ENCODE measurements around the gene NPR2. TPM values are rescaled to one million over a fixed set of nuclear protein-coding genes. Genes with fewer than 3 reads are reported as not detected.

The NPR2 gene
- total RNA-seq, 1 donor from 2014 or later: 41.8 TPM

DNA sequence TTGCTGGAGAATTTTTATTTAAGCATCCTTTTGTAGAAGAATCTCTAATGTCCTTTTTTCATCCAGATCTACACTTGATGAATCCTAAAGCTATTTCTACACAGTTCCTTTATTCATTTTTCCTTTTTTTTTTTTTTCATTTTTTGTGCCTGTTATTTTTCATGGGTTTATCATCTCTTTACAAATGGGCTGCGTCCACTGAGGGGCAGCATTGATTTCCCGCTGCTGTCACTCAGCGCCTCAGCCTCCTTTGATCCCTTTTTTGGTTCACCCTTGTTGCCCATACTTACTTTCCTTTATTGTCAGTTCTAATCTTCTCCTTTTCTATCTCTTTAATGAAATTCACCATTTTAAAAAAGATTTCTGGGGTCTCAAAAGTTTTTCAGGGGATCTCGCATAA lies 31.6 kb upstream of the NPR2 start:
- DNase-seq (ENCODE audit: low spot score) (no peak), ATAC-seq (no peak)
- intact Hi-C loops (cut with DNase I): no loop called here

DNA sequence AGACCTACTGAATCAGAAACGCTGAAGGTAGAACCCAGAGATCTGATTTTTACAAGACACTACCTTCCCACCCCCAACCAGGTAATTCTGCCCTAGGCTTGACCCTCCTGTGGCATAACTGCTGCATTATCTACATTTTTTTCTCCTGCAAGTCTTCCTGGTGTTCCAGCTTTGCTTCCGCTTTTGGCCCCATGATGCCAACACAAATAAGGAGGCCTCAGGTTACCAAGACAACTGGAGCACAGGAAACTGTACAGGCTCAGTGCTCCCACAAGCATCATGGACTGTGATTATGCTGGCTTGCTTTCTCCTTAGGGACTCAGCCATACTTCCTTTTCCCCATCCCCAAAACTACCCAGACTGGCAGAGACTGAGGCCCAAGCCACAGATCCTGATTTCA lies 30.7 kb upstream of the NPR2 start:
- no peak for DNase-seq (ENCODE audit: low spot score)
- no peak for ATAC-seq
- intact Hi-C loops (cut with DNase I): no loop called here

DNA sequence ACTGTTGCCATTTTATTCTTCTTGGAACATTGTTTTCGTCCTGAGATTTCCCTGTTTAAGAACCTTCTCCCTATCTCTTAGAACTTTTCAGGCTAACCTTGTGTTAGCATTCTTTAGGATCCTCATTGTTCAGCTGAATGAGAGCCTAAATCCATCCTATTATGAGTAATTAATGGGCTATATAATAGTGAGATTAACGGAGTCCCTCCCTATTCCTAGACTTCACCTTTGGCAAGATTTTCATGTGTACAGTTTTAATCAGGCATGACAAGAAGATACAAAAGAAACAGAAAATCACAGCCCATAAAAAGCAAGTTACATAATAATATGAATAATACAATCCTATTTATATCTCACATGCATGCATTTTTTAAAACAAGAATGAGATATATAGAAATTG lies 28.2 kb upstream of the NPR2 start:
- DNase-seq (ENCODE audit: low spot score) (no peak), ATAC-seq (no peak)
- intact Hi-C loops (cut with DNase I): no loop called here

DNA sequence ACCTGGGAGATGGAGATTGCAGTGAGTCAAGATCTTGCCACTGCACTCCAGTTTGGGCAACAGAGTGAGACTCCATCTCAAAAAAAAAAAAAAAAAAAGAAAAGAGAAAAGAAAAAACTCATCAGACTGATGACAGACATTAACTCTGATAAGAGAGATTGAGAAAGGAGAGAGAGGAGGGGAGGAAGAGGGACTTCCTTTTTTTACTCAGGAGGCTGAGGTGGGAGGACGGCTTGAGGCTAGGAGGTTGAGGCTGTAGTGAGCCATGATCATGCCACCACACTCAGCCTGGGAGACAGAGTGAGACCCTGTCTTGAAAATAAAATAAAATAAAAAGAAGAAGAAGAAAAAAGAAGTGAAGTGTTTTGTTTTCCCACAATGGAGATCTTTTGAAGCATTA lies 27.6 kb upstream of the NPR2 start:
- DNase-seq (ENCODE audit: low spot score) (no peak), ATAC-seq (no peak)
- intact Hi-C loops (cut with DNase I): no loop called here

DNA sequence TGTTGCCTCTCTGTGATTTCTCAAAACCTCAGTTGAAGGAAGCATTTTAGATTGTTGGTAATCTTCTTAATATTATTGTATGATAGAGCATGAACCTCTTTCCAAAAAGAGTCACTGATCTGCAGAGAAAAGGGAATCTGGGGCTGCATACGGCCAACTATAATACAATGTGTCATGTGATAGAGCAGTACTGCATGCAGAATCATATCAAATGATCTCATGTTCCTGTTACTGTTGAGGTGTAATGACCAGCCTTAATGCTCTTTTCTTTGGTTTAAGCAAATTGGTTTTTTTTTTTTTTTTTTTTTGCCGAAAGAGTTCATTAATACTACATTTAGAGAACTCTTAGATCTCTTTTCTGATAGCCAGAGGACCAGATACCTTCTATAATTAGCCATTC lies 24.4 kb upstream of the NPR2 start:
- intact Hi-C loops (cut with DNase I): no loop called here
- no peak for DNase-seq (ENCODE audit: low spot score)
- no peak for ATAC-seq

DNA sequence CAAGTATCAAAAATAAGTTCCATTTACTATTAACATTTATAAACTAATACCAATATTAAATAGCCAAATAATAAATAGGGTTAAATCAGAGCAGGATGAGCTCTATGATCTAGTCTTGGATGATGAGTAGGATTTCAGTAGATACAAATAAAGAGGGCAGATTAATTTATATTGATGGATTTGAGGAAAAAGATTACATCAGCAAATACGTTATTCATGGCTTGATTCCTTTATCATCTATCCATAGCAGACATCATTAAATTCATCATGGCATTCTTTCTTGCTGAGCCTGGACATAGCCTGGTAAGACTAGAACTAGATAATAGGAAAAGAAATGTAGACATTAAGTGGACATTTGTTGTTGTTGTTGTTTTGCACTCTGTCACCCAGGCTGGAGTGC lies 23.9 kb upstream of the NPR2 start:
- ATAC-seq (no peak), DNase-seq (ENCODE audit: low spot score) (no peak)
- intact Hi-C loops (cut with DNase I): no loop called here

DNA sequence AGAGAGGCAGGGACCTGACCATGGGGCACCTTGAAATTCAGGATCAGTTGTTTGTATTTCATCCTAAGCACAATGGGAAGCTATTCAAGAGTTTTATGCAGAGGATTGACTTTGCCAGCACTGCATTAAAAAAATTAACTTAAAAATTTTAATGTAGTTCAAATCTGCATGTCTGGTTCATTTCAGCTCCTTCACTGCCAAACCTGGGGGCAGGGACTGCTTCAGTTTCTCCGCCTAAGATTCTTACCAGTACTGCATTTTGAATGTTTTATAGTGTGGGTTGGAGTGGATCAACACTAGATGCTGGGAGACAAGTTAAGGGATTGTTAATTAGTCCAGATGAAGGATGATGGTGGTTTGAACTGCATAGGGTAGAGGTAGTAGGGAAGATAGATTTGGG lies 21.6 kb upstream of the NPR2 start:
- ATAC-seq (no peak), DNase-seq (ENCODE audit: low spot score) (no peak)
- intact Hi-C loops (cut with DNase I): no loop called here

DNA sequence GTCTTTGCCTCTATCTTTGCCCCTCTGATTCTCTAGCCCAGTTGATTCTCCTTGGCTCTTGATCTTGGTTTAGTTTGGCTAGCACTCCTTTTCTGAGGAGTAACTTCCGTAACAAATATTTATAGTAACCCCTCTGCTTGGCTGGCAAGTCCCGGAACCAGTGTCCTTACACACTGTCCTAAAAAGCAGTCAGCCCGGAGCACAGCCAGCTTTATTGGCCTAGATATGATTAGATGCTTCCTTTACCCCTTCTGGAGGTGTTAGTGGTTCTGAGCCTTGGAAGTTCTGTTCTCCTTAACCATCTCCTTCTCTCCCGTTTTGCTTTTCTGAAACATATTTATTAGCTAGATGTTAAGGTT lies 20.3 kb upstream of the NPR2 start:
- DNase-seq (ENCODE audit: low spot score) (no peak), ATAC-seq (peak; percentile 88)
- intact Hi-C loops (cut with DNase I): no loop called here

DNA sequence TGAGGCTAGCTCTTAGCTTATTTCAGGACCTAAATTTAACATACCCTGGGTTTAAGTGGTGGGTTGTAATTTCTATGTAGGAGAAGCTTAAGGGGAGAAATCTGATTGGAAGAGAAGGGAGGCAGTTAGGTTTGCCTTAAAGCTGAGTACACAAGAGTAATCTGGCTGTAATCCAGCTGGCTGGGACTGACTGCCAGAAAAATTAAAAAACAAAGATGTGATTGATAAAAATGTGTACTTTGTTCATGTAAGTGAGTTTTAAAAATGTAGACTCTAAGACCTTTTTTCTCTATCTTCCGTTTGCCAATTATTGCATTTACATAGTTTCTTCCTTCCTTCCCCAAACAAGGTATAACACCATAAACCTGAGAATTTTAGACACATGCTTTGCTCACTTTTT lies 19.9 kb upstream of the NPR2 start:
- intact Hi-C loops (cut with DNase I): no loop called here
- DNase-seq (ENCODE audit: low spot score) (no peak), ATAC-seq (peak; percentile 67)

DNA sequence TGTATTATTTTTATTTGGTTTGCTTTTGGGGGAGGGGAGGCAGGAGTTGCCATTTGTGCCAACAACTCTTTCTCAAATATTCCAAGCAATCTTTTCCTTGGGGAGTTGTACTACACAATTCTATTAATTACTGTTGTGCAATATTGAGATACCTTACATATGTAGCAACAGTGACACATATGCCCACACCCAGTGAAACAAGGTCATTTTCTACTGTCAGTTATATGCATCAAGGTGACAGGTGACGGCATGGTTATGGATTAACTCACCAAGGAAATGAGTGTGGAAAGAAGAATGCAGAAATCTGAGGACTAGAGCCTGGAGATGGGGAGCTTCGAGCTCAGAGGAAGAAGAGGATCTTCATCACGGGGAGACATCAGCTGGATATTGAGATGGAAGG lies 19.4 kb upstream of the NPR2 start:
- intact Hi-C loops (cut with DNase I): no loop called here
- DNase-seq (ENCODE audit: low spot score) (no peak), ATAC-seq (peak; percentile 11)

DNA sequence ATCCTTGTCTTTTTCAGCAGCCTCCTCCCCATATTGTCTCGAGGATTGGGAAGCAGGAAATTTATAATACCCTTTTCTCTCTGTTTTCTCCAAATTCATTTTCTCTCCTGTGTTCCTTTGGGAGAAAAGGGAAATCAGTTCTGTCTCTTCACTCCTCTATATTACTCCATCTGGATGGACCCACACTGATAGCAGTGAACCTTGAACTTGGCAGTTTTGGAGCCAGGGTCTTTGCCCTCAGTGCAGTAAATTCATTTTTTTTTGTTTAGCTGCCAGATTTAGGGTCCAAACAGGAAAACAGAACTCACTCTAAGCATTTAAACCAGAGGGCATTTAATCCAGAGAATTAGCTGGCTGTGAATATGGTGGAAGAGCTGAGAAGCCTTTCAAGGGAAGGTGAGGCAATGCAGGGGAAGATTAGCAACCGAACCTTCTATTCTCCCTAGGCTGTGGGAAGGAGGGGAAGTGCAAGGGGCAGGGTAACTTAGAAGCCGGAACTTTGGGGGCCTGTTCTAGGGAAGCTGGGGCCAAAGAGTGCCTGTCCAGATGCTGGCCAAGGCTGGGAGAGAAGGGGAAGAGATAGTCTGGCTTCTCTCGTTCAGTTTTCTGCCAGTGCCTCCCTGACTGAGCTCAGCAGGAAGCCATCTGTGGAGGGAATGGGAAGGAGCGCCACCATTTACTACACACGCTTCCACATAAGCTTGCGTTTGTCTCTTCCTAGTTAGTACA lies 16.3 kb upstream of the NPR2 start:
- DNase-seq (ENCODE audit: low spot score): no peak
- ATAC-seq: peak; percentile 64
- intact Hi-C loops (cut with DNase I): no loop called here

DNA sequence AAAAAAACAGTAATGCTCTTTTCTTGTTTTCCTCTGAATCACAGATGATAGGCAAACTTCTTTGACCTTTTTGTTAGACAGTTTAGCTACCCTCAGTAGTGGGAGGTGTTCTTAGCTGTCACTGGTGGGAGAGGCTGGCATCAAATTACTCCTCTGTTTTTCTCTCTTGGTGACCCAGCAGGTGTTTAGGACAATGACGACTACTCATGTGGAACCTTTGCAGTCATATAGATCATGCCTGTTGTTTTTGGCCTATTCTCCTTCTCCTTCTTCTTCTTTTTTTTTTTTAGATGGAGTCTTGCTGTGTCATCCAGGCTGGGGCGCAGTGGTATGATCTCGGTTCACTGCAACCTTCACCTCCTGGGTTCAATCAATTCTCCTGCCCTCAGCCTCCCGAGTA lies 15.4 kb upstream of the NPR2 start:
- intact Hi-C loops (cut with DNase I): no loop called here

DNA sequence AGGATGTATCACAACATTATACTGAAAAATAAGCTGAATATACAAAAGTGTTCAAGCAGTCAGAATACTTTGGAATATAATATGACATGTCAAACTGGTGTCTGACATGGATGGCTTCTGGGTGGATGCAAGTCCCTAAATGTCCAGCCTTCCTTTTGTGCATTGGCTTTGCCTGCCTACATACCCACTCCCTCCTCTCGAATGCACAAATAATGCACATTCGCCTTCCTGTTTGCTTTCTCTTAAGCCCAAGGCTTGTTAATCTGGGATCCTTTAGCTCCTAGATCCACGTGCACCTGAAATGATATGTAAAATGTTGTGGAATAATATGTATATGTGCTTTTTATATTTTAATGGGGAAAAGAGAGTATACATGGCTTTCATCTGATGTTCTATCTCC lies 12.9 kb upstream of the NPR2 start:
- no peak for ATAC-seq
- intact Hi-C loops (cut with DNase I): no loop called here
- DNase-seq (ENCODE audit: low spot score): no peak

More for the DNA sequence above, 15.4 kb upstream of the NPR2 start:
- DNase-seq (ENCODE audit: low spot score): no peak
- ATAC-seq: no peak

DNA sequence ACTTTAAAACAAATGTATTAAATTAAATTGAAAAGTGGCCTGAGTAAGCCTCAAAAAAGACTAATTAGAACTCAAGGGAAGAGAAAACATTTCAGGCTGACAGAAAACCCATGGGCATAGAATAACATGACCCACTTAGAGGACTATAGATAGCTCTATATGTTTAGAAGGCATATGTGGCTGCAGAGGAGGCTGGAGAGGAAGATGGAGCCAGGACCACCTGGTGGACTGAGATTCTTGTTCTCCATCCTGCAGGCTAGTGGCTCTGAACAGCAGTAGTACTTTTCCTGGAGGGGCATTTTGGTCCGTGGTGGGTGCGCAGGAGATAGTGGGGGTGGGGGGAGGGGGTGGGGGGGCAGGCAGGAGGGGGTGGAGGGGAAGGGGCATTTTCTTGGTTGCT lies 10.3 kb upstream of the NPR2 start:
- ATAC-seq: no peak
- intact Hi-C loops (cut with DNase I): no loop called here
- DNase-seq (ENCODE audit: low spot score): no peak

DNA sequence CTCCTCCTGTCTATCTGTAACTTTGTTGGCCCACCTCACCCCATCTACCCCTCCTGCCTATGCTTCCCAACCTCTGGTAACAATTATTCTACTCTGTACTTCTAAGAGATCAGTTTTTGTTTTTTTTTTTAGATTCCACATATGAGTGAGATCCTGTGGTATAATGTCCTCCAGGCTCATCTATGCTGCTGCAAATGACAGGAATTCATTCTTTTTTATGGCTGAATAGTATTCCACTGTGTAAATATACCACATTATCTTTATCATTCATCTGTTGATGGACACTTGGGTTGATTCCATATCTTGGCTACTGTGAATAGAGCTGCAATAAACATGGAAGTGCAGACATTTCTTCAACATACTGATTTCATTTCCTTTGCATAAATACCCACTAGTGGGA lies 8.0 kb upstream of the NPR2 start:
- no peak for ATAC-seq
- intact Hi-C loops (cut with DNase I): no loop called here
- DNase-seq (ENCODE audit: low spot score): no peak

DNA sequence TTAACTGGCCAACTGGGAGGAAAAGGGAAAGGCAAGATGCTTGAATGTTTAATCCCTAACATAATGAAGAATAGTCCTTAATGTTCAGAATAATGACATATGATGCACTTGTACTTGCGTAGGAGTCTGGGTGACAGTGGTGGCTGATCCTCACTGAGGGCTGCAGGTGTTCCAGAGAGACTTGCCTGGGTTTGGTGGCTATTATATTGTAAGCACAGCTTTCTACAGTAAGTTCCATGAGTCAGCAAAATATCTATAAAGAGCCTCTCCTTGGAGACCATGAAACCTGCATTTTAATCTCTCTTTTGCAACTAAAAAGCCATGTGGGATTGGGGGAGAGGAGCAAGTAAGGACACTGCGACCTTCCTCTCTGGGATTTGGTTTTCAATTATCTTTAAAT lies 1.9 kb upstream of the NPR2 start:
- DNase-seq (ENCODE audit: low spot score): no peak
- ATAC-seq: no peak
- intact Hi-C loops (cut with DNase I): no loop called here

DNA sequence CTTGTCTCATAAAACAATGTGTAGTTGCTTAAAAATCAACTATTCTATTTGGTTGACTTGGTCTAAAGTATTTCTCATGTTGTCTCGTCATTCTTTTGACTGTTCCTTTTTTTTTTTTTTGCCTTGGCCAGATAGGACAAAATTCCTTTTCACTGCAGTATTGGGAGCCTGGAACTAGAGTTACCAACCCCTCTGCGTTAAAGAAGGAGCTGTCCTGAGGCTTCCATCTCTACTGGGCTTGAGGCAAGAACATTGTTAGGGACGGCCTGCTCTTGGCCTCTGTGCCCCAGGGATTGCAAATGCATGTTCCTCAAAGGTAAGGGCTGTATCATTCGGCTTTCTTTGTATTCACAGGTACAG lies 1.4 kb upstream of the NPR2 start:
- no peak for ATAC-seq
- no peak for DNase-seq (ENCODE audit: low spot score)
- intact Hi-C loops (cut with DNase I): loop anchor here (5.0 kb wide), 1 partner anchor 92 kb away; no protein-coding TSS in a partner anchor

DNA sequence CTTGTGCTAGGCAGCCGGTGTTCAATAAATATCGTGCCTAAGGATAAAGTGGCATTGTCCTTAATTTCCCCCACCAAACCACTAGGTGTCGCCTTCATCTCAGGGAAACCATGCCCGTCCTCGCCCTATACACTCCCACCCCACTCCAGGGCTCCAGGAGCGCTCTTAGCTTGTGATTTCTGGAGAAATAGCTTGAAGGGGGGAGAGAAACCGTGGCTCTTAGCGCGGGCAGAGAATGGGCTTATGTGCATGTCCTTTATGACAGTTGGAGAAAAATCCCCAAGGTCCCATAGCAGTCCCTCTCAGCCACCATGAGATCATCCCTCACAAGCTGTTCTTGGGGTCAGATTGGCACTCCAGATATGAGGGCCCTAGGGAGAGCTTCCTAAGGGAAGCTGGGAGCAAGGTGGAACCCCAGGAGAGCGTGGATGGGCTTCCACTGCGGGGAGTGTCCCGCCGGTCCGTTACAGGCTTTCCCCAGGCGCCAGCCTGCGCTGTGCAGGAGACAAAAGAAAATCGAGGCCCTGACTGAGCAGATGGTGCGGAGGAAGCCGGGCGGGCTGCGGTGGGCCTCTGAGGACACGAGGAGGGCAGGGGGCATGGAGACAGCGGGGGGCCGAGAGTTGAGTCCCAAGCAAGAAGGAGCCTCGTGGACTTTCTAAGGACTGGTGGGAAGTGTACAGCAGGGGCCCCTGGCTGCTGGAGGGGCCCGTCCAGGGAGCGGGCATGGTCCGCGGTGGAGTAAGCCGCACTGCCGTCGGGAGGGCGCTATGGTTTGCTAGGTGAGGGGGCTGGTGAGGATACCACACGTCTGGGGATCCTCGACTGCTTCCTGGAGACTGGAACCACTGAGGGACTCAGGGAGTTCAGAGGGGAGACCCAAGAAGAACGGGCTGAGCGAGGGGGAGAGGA lies 750 bp upstream of the NPR2 start:
- peak; percentile 82 for DNase-seq (ENCODE audit: low spot score)
- intact Hi-C loops (cut with DNase I): loop anchor here (5.0 kb wide), 1 partner anchor 92 kb away; no protein-coding TSS in a partner anchor
- ATAC-seq: peak; percentile 93

DNA sequence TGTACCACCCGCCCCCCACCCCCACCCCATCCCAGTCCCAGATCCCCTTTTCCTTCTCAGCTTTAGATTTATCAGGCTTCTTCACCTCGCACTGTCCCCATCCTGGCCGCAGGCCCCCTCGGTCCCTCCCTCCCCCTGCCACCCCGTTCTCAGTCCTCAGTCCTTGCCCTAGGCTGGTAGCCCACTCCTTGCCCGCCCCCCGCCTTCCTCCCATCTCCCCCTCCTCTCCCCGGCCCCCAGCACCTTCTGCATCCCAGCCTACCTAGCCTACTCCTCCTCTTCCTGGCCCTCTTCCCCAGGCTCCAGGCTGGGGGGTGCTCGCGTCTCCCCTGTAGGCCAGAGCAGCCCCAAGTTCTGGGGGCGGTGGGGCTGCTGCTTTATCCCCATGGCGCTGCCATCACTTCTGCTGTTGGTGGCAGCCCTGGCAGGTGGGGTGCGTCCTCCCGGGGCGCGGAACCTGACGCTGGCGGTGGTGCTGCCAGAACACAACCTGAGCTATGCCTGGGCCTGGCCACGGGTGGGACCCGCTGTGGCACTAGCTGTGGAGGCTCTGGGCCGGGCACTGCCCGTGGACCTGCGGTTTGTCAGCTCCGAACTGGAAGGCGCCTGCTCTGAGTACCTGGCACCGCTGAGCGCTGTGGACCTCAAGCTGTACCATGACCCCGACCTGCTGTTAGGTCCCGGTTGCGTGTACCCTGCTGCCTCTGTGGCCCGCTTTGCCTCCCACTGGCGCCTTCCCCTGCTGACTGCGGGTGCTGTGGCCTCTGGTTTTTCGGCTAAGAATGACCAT lies 828 bp downstream of the NPR2 start:
- DNase-seq (ENCODE audit: low spot score) (peak; percentile 67), ATAC-seq (no peak)
- intact Hi-C loops (cut with DNase I): loop anchor here (5.0 kb wide), 1 partner anchor 90 kb away; no protein-coding TSS in a partner anchor

DNA sequence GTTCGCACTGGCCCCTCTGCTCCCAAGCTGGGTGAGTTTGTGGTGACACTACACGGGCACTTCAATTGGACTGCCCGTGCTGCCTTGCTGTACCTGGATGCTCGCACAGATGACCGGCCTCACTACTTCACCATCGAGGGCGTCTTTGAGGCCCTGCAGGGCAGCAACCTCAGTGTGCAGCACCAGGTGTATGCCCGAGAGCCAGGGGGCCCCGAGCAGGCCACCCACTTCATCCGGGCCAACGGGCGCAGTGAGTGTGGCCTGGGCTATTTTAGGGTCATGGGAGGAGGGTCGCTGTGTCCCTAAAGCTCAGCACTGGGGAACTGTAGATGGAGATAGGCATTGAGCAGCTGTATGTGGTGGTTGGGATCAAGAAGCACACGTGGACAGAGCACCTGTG lies 1.4 kb downstream of the NPR2 start:
- intact Hi-C loops (cut with DNase I): loop anchor here (5.0 kb wide), 1 partner anchor 89 kb away; no protein-coding TSS in a partner anchor
- DNase-seq (ENCODE audit: low spot score) (no peak), ATAC-seq (no peak)
